Osteocyte (in vitro differentiated cells): ENCODE data around the gene CATSPER3. TPM values are rescaled to one million over a fixed set of nuclear protein-coding genes. Genes with fewer than 3 reads are reported as not detected.

ENCODE experiments used
- DNase-seq: peaks from one replicate; pipeline ENCODE4 v3.0.0; 2021; ENCODE audit warnings: mixed read lengths; ENCODE audit not compliant: unreplicated experiment; ENCODE audit errors: extremely low spot score
- H3K27ac Mint-ChIP-seq: one replicate; pipeline ENCODE4 v1.8.0; 2021; ENCODE audit warnings: mild to moderate bottlenecking, mixed read lengths; ENCODE audit not compliant: unreplicated experiment
- H3K27me3 Mint-ChIP-seq: one replicate; pipeline ENCODE4 v1.8.0; 2021; ENCODE audit warnings: mixed read lengths; ENCODE audit not compliant: unreplicated experiment
- H3K36me3 Mint-ChIP-seq: one replicate; pipeline ENCODE4 v1.8.0; 2021; ENCODE audit warnings: mixed read lengths; ENCODE audit not compliant: unreplicated experiment
- H3K4me1 Mint-ChIP-seq: one replicate; pipeline ENCODE4 v1.8.0; 2021; ENCODE audit warnings: mixed read lengths; ENCODE audit not compliant: unreplicated experiment
- H3K4me3 Mint-ChIP-seq: one replicate; pipeline ENCODE4 v1.8.0; 2021; ENCODE audit warnings: mild to moderate bottlenecking, moderate library complexity, mixed read lengths; ENCODE audit not compliant: unreplicated experiment
- H3K9me3 Mint-ChIP-seq: one replicate; pipeline ENCODE4 v1.8.0; 2021; ENCODE audit warnings: mixed read lengths; ENCODE audit not compliant: unreplicated experiment
- total RNA-seq: library from RNA; stranded (reverse); gene quantifications from 2 replicates; pipeline ENCODE4 v1.2.1, GENCODE V29; 2021
- TF ChIP-seq, protein P1 (sequence below): fragments of 200-600 bp; sonication (generic); IDR thresholded peaks from 2 replicates; pipeline ENCODE4 v1.5.0; 2021; ENCODE audit warnings: antibody characterized with exemption, mild to moderate bottlenecking, moderate library complexity

CATSPER3 gene
- total RNA-seq, 1 donor from 2014 or later, result not detected

GRCh38 chr5:134958755-134959154 is 9.0 kb upstream of the CATSPER3 start:
- Mint-ChIP-seq H3K36me3 (peaks cover 20% of the 10 kb centered on the region), H3K4me3 (no peak overlapping the region), H3K4me1 (no peaks in the 10 kb centered on the region), H3K27me3 (no peaks in the 10 kb centered on the region), H3K9me3 (peaks cover 4% of the 10 kb centered on the region), H3K27ac (no peak overlapping the region)
- TF ChIP-seq, protein P1, sequence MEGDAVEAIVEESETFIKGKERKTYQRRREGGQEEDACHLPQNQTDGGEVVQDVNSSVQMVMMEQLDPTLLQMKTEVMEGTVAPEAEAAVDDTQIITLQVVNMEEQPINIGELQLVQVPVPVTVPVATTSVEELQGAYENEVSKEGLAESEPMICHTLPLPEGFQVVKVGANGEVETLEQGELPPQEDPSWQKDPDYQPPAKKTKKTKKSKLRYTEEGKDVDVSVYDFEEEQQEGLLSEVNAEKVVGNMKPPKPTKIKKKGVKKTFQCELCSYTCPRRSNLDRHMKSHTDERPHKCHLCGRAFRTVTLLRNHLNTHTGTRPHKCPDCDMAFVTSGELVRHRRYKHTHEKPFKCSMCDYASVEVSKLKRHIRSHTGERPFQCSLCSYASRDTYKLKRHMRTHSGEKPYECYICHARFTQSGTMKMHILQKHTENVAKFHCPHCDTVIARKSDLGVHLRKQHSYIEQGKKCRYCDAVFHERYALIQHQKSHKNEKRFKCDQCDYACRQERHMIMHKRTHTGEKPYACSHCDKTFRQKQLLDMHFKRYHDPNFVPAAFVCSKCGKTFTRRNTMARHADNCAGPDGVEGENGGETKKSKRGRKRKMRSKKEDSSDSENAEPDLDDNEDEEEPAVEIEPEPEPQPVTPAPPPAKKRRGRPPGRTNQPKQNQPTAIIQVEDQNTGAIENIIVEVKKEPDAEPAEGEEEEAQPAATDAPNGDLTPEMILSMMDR, result no peak
- DNase-seq, result no peak

DNA sequence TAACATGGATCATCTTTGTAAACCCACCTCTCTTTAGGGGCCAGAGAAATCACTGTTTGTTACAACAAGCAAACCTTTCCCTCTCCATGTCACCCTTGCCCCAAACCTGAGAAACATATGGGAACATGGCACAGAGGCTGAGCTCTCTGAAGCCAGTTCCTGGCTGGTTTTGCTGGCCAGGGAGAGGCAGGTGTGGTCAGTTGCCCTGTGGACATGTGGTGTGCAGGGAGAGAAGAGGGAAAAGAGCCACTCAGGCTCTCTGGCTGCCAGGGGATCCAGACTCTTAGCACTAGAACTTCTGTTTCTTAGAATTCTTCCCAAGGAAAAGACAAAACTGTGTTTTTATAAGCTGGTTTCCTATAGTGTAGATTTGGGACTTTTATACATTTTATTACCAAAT is 4.6 kb upstream of the CATSPER3 start:
- no peak for DNase-seq
- Mint-ChIP-seq H3K27me3 (no peaks in the 10 kb centered on the region), H3K36me3 (peaks cover 7% of the 10 kb centered on the region), H3K27ac (no peak overlapping the region), H3K4me1 (no peaks in the 10 kb centered on the region), H3K4me3 (no peak overlapping the region), H3K9me3 (no peaks in the 10 kb centered on the region)
- TF ChIP-seq, protein P1, result no peak

DNA sequence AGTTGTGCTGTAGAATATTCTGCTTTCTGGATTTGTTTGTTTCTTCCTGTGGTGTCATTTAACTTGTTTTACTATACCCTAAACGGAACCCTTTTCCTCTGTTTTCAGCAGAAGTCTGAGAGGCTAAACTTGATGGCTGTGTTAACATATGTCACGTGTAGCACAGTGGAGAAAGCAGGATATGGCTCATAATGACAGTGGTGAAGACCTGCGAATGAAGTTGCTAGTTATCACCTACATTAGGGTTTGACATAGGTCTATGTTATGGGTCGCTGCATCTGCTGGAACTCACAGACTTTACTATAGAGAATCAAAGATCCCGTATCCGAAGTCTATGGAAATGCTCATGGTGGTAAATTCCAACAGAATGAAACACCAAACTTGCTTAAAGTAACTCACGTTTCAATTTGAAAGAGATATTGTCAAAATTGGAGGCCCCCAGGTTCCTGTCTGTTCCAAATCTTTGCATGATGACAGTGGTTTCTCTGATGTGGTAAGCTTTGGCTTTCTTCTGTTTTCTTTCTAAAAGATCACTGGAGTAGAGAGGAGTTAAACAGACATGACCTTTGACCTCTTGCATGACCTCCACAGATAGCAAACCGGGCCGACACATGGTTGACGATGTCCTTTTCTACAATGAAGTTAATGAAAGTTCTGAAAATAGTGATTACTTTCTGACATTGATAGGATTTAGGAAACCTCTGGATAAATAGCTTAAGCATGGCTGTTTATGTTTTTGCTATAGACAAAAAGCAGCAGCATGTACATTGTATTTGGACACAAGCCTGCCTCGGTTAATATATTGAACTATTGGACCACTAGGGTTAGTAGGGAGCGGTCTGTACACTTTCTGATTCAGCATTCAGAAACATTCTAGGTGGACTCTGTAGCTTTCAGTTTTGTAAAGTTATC is 3.1 kb upstream of the CATSPER3 start:
- Mint-ChIP-seq H3K27me3 (no peaks in the 10 kb centered on the region), H3K4me3 (no peak overlapping the region), H3K9me3 (no peaks in the 10 kb centered on the region), H3K36me3 (peaks cover 10% of the 10 kb centered on the region), H3K27ac (no peak overlapping the region), H3K4me1 (no peaks in the 10 kb centered on the region)
- DNase-seq, result no peak
- TF ChIP-seq, protein P1, result no peak

DNA sequence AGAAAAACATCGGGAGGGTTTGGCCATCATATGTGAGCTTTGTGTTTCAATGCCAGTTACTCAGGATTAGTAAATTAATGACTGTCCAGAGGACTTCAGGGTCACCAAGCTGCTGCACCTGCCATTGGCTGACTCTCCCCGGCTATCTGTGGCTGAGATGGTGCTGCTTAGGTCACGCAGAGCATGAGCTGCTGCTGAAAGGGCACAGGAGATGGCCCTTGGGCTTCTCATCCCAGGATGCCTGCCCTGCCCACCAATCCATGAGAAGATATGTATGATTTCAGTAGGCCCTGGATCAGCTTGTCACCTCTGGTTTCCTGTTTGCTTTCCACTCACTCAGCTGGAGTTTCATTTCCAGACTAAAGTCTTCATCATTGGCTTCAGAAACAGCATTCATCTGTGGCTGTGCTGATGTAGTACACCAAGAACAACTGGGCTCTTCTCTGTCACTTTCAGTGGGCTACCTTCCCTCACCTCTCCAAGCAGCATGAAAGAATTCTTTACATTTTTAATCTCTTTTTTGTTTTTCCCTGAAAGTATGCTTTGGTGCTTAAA is 2.4 kb upstream of the CATSPER3 start:
- no peak for DNase-seq
- Mint-ChIP-seq H3K27ac (no peak overlapping the region), H3K4me1 (no peaks in the 10 kb centered on the region), H3K9me3 (no peaks in the 10 kb centered on the region), H3K36me3 (peaks cover 10% of the 10 kb centered on the region), H3K4me3 (no peak overlapping the region), H3K27me3 (no peaks in the 10 kb centered on the region)
- TF ChIP-seq, protein P1, result no peak

GRCh38 chr5:134968055-134968454 is 348 bp downstream of the CATSPER3 start:
- no peaks in the 10 kb centered on the region for H3K9me3 Mint-ChIP-seq
- no peak overlapping the region for H3K4me3 Mint-ChIP-seq
- peaks cover 5% of the 10 kb centered on the region for H3K36me3 Mint-ChIP-seq
- no peaks in the 10 kb centered on the region for H3K27me3 Mint-ChIP-seq
- no peak for DNase-seq
- H3K27ac Mint-ChIP-seq, result no peak overlapping the region
- TF ChIP-seq, protein P1, result no peak
- H3K4me1 Mint-ChIP-seq, result no peaks in the 10 kb centered on the region
